Measurements from ENCODE around the gene SORCS1. TPM values are rescaled to one million over a fixed set of nuclear protein-coding genes. Genes with fewer than 3 reads are reported as not detected.

Gene SORCS1
- total RNA-seq, 1 donor from 2014 or later, result 11.1 TPM

DNA sequence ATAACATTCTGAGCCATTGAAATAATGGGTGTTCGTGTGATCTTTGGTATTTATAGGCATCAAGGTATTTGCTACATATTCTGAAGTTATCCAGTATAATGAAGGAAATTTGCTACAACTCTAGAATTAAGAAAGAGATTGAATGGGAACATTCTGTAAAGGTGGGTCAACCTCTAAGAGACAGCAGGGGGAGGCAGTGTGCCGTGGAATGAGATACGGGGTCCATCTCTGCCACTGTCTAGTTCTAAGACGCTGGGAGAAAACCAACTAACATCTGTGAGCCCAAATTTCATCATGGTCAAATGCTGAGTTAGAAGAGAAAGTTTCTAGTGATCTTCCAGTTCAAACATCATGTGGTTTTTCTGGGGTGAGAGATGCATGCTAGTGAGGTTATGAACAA lies 368.9 kb downstream of the SORCS1 start:
- Histone ChIP-seq H3K4me3 (no peak overlapping the region), H3K27me3 (no peaks in the 10 kb centered on the region), H3K27ac (no peak overlapping the region), H3F3A (ENCODE audit: low read depth) (no peaks in the 10 kb centered on the region), H2AFZ (replicated peaks) (no peak overlapping the region), H4K20me1 (ENCODE audit: low read depth) (no peaks in the 10 kb centered on the region), H3K9me3 (ENCODE audit: low read depth) (no peaks in the 10 kb centered on the region), H3K4me1 (peaks cover 11% of the 10 kb centered on the region), H3K4me2 (no peak overlapping the region), H3K36me3 (no peaks in the 10 kb centered on the region), H3K79me2 (ENCODE audit: low read depth) (no peaks in the 10 kb centered on the region), H3K9ac (no peak overlapping the region)
- TF ChIP-seq, protein P1, sequence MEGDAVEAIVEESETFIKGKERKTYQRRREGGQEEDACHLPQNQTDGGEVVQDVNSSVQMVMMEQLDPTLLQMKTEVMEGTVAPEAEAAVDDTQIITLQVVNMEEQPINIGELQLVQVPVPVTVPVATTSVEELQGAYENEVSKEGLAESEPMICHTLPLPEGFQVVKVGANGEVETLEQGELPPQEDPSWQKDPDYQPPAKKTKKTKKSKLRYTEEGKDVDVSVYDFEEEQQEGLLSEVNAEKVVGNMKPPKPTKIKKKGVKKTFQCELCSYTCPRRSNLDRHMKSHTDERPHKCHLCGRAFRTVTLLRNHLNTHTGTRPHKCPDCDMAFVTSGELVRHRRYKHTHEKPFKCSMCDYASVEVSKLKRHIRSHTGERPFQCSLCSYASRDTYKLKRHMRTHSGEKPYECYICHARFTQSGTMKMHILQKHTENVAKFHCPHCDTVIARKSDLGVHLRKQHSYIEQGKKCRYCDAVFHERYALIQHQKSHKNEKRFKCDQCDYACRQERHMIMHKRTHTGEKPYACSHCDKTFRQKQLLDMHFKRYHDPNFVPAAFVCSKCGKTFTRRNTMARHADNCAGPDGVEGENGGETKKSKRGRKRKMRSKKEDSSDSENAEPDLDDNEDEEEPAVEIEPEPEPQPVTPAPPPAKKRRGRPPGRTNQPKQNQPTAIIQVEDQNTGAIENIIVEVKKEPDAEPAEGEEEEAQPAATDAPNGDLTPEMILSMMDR (IDR thresholded peaks at IDR 0.05), result peak; percentile 84
- no peak for TF ChIP-seq EZH2phosphoT487 (IDR thresholded peaks at IDR 0.05)
- TF ChIP-seq EZH2 (IDR thresholded peaks at IDR 0.05), result no peak
- Mint-ChIP-seq H3K4me1 (peaks cover 11% of the 10 kb centered on the region), H3K4me3 (no peak overlapping the region), H3K27ac (no peak overlapping the region), H3K9me3 (peaks cover 12% of the 10 kb centered on the region), H3K27me3 (ENCODE audit: insufficient read depth, low read depth) (no peaks in the 10 kb centered on the region), H3K36me3 (peaks cover 3% of the 10 kb centered on the region)
- peak; percentile 75 for DNase-seq (ENCODE audit: low spot score)

DNA sequence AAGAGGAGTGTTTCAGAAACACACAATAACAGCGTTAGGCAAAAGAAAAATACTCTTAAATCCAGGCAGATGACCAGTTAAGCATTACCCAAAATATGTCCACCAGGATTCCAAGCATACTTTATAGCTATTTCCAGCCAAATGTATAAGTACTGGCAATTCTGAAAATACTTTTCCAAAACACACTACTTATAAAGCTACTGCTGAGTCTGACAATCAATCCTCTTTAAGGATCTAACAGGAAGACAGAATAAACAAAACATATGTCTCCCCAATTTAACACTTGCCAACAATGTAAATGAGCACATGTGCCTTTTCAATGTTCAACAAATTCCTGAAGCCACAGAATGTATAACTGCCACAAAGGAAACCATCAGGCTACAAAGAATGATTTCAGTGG lies 370.9 kb downstream of the SORCS1 start:
- H3K27ac ChIP-seq, result no peak overlapping the region
- no peaks in the 10 kb centered on the region for H3K79me2 ChIP-seq (ENCODE audit: low read depth)
- no peak for DNase-seq (ENCODE audit: low spot score)
- no peaks in the 10 kb centered on the region for H3K27me3 ChIP-seq
- H3K36me3 ChIP-seq, result no peaks in the 10 kb centered on the region
- Mint-ChIP-seq H3K27me3 (ENCODE audit: insufficient read depth, low read depth) (peaks cover 3% of the 10 kb centered on the region), H3K36me3 (peaks cover 2% of the 10 kb centered on the region), H3K27ac (no peak overlapping the region), H3K9me3 (peaks cover 6% of the 10 kb centered on the region), H3K4me1 (peaks cover 11% of the 10 kb centered on the region), H3K4me3 (no peak overlapping the region)
- no peaks in the 10 kb centered on the region for H3K9me3 ChIP-seq (ENCODE audit: low read depth)
- H3K4me1 ChIP-seq, result peaks cover 11% of the 10 kb centered on the region
- H3K4me2 ChIP-seq, result peak overlapping the region; percentile 15
- no peaks in the 10 kb centered on the region for H4K20me1 ChIP-seq (ENCODE audit: low read depth)
- no peak overlapping the region for H2AFZ ChIP-seq (replicated peaks)
- no peaks in the 10 kb centered on the region for H3F3A ChIP-seq (ENCODE audit: low read depth)
- no peak overlapping the region for H3K4me3 ChIP-seq
- TF ChIP-seq, protein P1 (IDR thresholded peaks at IDR 0.05), result no peak
- TF ChIP-seq EZH2phosphoT487 (IDR thresholded peaks at IDR 0.05) (no peak), EZH2 (IDR thresholded peaks at IDR 0.05) (no peak)
- no peak overlapping the region for H3K9ac ChIP-seq

DNA sequence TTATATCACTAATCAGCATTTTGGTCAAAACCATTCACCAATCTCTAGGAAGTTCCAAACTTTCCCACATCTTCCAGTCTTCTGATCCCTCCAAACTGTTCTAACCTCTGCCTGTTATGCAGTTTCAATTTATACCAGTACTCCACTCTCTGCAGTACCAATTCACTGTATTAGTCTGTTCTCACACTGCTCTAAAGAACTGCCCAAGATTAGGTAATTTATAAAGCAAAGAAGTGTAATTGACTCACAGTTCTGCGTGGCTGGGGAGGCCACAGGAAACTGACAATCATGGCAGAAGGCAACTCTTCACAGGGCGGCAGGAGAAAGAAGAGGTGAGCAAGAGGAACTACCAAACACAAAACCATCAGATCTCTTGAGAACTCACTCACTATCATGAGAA lies 374.9 kb downstream of the SORCS1 start:
- no peak overlapping the region for H3K9ac ChIP-seq
- no peaks in the 10 kb centered on the region for H3K36me3 ChIP-seq
- peaks cover 3% of the 10 kb centered on the region for H3K27me3 Mint-ChIP-seq (ENCODE audit: insufficient read depth, low read depth)
- H4K20me1 ChIP-seq (ENCODE audit: low read depth), result no peaks in the 10 kb centered on the region
- H2AFZ ChIP-seq (replicated peaks), result no peak overlapping the region
- H3K4me3 ChIP-seq, result no peak overlapping the region
- H3K9me3 ChIP-seq (ENCODE audit: low read depth), result no peaks in the 10 kb centered on the region
- H3K4me2 ChIP-seq, result no peak overlapping the region
- no peaks in the 10 kb centered on the region for H3K79me2 ChIP-seq (ENCODE audit: low read depth)
- H3K36me3 Mint-ChIP-seq, result peaks cover 2% of the 10 kb centered on the region
- no peak overlapping the region for H3K27ac Mint-ChIP-seq
- H3K4me1 Mint-ChIP-seq, result peaks cover 15% of the 10 kb centered on the region
- no peaks in the 10 kb centered on the region for H3F3A ChIP-seq (ENCODE audit: low read depth)
- DNase-seq (ENCODE audit: low spot score), result no peak
- H3K4me1 ChIP-seq, result peaks cover 15% of the 10 kb centered on the region
- no peaks in the 10 kb centered on the region for H3K27me3 ChIP-seq
- H3K9me3 Mint-ChIP-seq, result peaks cover 5% of the 10 kb centered on the region
- no peak overlapping the region for H3K4me3 Mint-ChIP-seq
- H3K27ac ChIP-seq, result no peak overlapping the region
- TF ChIP-seq EZH2phosphoT487 (IDR thresholded peaks at IDR 0.05), result no peak
- TF ChIP-seq EZH2 (IDR thresholded peaks at IDR 0.05), result no peak
- TF ChIP-seq, protein P1 (IDR thresholded peaks at IDR 0.05), result no peak

Data from neural progenitor cell (in vitro differentiated cells).